IMR-90 (cell line): ENCODE data around the gene TATDN2.

ENCODE experiments used
- BHLHE40 ChIP-seq: fragments of 150-350 bp; IDR thresholded peaks from 2 replicates; pipeline ENCODE4 v1.6.1; 2016; ENCODE audit warnings: mild to moderate bottlenecking, low read depth, low read length
- CEBPB ChIP-seq: IDR thresholded peaks from 2 replicates; pipeline ENCODE4 v1.6.1; 2012; ENCODE audit warnings: low read depth, low read length, improper control_type of control experiment
- MAFK ChIP-seq: IDR thresholded peaks from 2 replicates; pipeline ENCODE4 v1.6.1; 2012; ENCODE audit warnings: low read depth, low read length, improper control_type of control experiment
- MAZ ChIP-seq: IDR thresholded peaks from 2 replicates; pipeline ENCODE4 v1.6.1; 2012; ENCODE audit warnings: low read depth, mild to moderate bottlenecking, low read length, improper control_type of control experiment, moderate library complexity, borderline replicate concordance
- MXI1 ChIP-seq: IDR thresholded peaks from 2 replicates; pipeline ENCODE4 v1.6.1; 2012; ENCODE audit warnings: low read depth, mild to moderate bottlenecking, low read length, moderate library complexity, borderline replicate concordance
- NFE2L2 ChIP-seq: fragments of 150-350 bp; IDR thresholded peaks from 2 replicates; pipeline ENCODE4 v1.6.1; 2016; ENCODE audit warnings: low read depth, mild to moderate bottlenecking, low read length
- POLR2A ChIP-seq: IDR thresholded peaks from 2 replicates; pipeline ENCODE4 v1.6.1; 2012; ENCODE audit warnings: mild to moderate bottlenecking, low read depth, low read length
- RAD21 ChIP-seq: IDR thresholded peaks from 2 replicates; pipeline ENCODE4 v1.6.1; 2012; ENCODE audit warnings: low read length, improper control_type of control experiment
- RCOR1 ChIP-seq: IDR thresholded peaks from 2 replicates; pipeline ENCODE4 v1.6.1; 2012; ENCODE audit warnings: mild to moderate bottlenecking, low read length, improper control_type of control experiment; ENCODE audit not compliant: insufficient replicate concordance
- RFX5 ChIP-seq: IDR thresholded peaks from 2 replicates; pipeline ENCODE4 v1.8.0; 2012; ENCODE audit warnings: low read depth, mild to moderate bottlenecking, low read length, moderate library complexity
- TF ChIP-seq, protein P1 (sequence below): conservative IDR thresholded peaks from 2 replicates; pipeline ENCODE4 v1.5.1; 2012; ENCODE audit warnings: mild to moderate bottlenecking, low read depth, low read length, improper control_type of control experiment
- TF ChIP-seq, protein P2 (sequence below): fragments of 150-350 bp; IDR thresholded peaks from 2 replicates; pipeline ENCODE4 v1.6.1; 2016; ENCODE audit warnings: low read depth, mild to moderate bottlenecking, low read length, moderate library complexity, borderline replicate concordance
- TF ChIP-seq, protein P3 (sequence below): fragments of 150-350 bp; IDR thresholded peaks from 2 replicates; pipeline ENCODE4 v1.6.1; 2017; ENCODE audit warnings: mild to moderate bottlenecking, antibody characterized with exemption, low read length, low read depth

DNA sequence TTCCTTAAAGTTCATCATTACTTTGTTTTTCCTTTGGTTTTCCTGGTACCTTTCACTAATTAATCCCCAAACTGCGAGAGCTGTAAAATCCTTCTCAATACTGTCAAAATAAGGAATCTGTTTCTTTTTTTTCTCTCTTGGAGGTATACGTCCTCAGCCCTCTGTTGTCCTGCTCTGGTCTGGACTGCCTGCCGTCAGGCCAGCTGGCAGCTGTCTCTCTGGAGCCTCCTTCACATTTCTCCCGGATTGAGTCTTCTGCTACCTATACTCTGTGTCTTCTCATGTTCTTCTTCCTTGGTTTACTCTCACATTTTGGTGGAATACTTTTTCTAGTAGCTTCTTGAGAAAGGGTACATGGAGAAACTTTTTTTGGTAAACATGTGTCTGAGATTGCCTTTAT lies 13.8 kb downstream of the TATDN2 start:
- TF ChIP-seq, protein P1, sequence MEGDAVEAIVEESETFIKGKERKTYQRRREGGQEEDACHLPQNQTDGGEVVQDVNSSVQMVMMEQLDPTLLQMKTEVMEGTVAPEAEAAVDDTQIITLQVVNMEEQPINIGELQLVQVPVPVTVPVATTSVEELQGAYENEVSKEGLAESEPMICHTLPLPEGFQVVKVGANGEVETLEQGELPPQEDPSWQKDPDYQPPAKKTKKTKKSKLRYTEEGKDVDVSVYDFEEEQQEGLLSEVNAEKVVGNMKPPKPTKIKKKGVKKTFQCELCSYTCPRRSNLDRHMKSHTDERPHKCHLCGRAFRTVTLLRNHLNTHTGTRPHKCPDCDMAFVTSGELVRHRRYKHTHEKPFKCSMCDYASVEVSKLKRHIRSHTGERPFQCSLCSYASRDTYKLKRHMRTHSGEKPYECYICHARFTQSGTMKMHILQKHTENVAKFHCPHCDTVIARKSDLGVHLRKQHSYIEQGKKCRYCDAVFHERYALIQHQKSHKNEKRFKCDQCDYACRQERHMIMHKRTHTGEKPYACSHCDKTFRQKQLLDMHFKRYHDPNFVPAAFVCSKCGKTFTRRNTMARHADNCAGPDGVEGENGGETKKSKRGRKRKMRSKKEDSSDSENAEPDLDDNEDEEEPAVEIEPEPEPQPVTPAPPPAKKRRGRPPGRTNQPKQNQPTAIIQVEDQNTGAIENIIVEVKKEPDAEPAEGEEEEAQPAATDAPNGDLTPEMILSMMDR: no peak
- TF ChIP-seq RAD21 (no peak), BHLHE40 (no peak), POLR2A (no peak), MAZ (no peak), MXI1 (no peak), RCOR1 (no peak), MAFK (no peak), NFE2L2 (no peak), RFX5 (no peak), CEBPB (no peak)
- TF ChIP-seq, protein P2, sequence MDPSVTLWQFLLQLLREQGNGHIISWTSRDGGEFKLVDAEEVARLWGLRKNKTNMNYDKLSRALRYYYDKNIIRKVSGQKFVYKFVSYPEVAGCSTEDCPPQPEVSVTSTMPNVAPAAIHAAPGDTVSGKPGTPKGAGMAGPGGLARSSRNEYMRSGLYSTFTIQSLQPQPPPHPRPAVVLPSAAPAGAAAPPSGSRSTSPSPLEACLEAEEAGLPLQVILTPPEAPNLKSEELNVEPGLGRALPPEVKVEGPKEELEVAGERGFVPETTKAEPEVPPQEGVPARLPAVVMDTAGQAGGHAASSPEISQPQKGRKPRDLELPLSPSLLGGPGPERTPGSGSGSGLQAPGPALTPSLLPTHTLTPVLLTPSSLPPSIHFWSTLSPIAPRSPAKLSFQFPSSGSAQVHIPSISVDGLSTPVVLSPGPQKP: no peak
- TF ChIP-seq, protein P3, sequence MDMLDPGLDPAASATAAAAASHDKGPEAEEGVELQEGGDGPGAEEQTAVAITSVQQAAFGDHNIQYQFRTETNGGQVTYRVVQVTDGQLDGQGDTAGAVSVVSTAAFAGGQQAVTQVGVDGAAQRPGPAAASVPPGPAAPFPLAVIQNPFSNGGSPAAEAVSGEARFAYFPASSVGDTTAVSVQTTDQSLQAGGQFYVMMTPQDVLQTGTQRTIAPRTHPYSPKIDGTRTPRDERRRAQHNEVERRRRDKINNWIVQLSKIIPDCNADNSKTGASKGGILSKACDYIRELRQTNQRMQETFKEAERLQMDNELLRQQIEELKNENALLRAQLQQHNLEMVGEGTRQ: no peak
